Aorta (tissue), 5 donors: ENCODE results near the gene VAMP5. TPM values are rescaled to one million over a fixed set of nuclear protein-coding genes. Genes with fewer than 3 reads are reported as not detected.
A peak's percentile ranks its signal among the peaks of the same experiment; 100 is the strongest.
"Not testable (repeated sequence)": the region's sequence is repeated elsewhere in the genome, so short reads cannot be mapped to it uniquely, and the experiment has no call there.

Experiments
- ATAC-seq: fragments of 200-7000 bp; cut with Tn5 transposase; one replicate; pipeline ENCODE4 v1.9.1; 2022; ENCODE audit warnings: moderate library complexity; ENCODE audit not compliant: low FRiP score
- DNase-seq, 2 donors: peaks; one replicate each; pipeline ENCODE4 v3.0.0-alpha.2; 2020
- H3K27ac ChIP-seq, 2 donors: one replicate each; pipeline ENCODE4 v1.5.1; 2013; ENCODE audit warnings: low read length in 2 of 2, mild to moderate bottlenecking in 2 of 2, moderate library complexity in 2 of 2, control low read depth in 1 of 2, inconsistent platforms in 1 of 2, low read depth in 1 of 2
- H3K27me3 ChIP-seq, 2 donors: one replicate each; pipeline ENCODE4 v1.6.1; 2013; ENCODE audit warnings: control low read depth in 1 of 2, low read length in 1 of 2, mild to moderate bottlenecking in 1 of 2, moderate library complexity in 1 of 2; ENCODE audit not compliant: insufficient read depth in 2 of 2, control insufficient read depth in 1 of 2
- H3K36me3 ChIP-seq, 2 donors: one replicate each; pipeline ENCODE4 v1.6.1; 2013; ENCODE audit warnings: control low read depth in 1 of 2, low read length in 1 of 2, mild to moderate bottlenecking in 1 of 2; ENCODE audit not compliant: insufficient read depth in 2 of 2, control insufficient read depth in 1 of 2
- H3K4me1 ChIP-seq, 2 donors: one replicate each; pipeline ENCODE4 v1.6.1; 2013; ENCODE audit warnings: low read length in 2 of 2, control low read depth in 1 of 2, mild to moderate bottlenecking in 1 of 2, moderate library complexity in 1 of 2; ENCODE audit not compliant: insufficient read depth in 2 of 2, control insufficient read depth in 1 of 2
- H3K4me3 ChIP-seq, 2 donors: one replicate each; pipeline ENCODE4 v1.5.1; 2013; ENCODE audit warnings: low read length in 2 of 2, control low read depth in 1 of 2, mild to moderate bottlenecking in 1 of 2
- H3K9me3 ChIP-seq: one replicate; pipeline ENCODE4 v1.6.1; 2013; ENCODE audit warnings: mild to moderate bottlenecking, low read length; ENCODE audit not compliant: control insufficient read depth
- WGBS, 2 donors: extraction: QIAGEN DNeasy Blood & Tissue Kit; methylation state at CpG; one replicate each; pipeline ENCODE4 v1.1.7; 2013; 5-methylcytosine and 5-hydroxymethylcytosine counted together
- intact Hi-C, 2 donors: fragments of 100-400 bp; cut with DNase I; formaldehyde crosslinking; loops; one replicate each; pipeline versions ENCODE4 v1.14.2 to v1.15.0; 2022
- polyA plus RNA-seq, 2 donors: library from polyadenylated mRNA; stranded (reverse); fragments of 200-250 nt; gene quantifications; one replicate each; pipeline ENCODE4 v1.2.3, GENCODE V29; 2013
- total RNA-seq, 2 donors: library from RNA; stranded (reverse); fragmentation: NEBNext Ultra II Directional; extraction: Animal tissue kit (Norgen Biotek cat#: 25700); gene quantifications; one replicate each; pipeline ENCODE4 v1.2.1, GENCODE V29; 2021
- donor health status: healthy with polysubstance abuse.
- donor health status: Bipolar disorder and iron deficiency.
- donor health status: DM: no; HTN: no; CAD: no.
- donor health status: DM: no; HTN: no; CAD: no.
- donor health status: DM: yes; HTN: yes; CAD: no.

The VAMP5 gene
- total and polyA plus RNA-seq, 4 donors = 60.3 to 186 (median 132) TPM

DNA sequence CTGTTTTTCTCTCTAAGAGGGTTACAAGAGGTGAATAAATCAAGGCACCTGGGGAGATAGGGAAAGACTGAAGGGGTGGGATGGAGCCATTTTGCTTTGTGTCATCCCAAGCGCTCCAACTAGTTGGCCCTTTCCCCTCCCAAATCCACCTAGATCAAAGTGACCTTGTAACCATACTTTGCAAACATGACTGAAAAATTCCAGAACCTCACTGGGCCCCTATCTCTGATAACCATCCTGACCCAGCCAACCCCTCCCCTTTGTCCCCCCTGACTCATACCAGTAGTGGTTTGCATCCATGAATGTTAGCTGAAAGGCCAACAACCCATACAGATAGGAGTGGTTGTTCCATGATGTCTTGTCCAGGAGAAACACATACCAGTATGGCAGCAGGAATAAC is 26.1 kb upstream of the VAMP5 start:
- no peak overlapping the region for H3K27ac ChIP-seq
- H3K27me3 ChIP-seq = no peaks in the 10 kb centered on the region
- intact Hi-C loops = no loop called here
- H3K36me3 ChIP-seq = peaks cover 3 to 8% of the 10 kb centered on the region in 2 donors
- 100% methylated on average over 1 of the region's 1 CpG for WGBS, 2 donors
- ATAC-seq (no peak), DNase-seq (no peak)
- H3K4me3 ChIP-seq = no peak overlapping the region
- no peaks in the 10 kb centered on the region for H3K9me3 ChIP-seq
- no peaks in the 10 kb centered on the region for H3K4me1 ChIP-seq

DNA sequence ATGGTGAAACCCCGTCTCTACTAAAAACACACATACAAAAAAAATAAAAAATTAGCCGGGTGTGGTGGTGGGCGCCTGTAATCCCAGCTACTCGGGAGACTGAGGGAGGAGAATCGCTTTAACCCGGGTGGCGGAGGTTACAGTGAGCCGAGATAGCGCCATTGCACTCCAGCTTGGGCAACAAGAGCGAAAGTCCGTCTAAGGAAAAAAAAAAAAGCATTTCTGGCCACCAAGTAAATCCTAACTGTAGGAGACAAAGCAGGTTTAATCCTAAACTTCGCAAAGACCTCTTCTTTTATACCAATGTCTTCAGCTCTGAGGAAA is 23.9 kb upstream of the VAMP5 start:
- not testable (repeated sequence) for H3K4me1 ChIP-seq, DNase-seq, ATAC-seq, H3K27me3 ChIP-seq, H3K27ac ChIP-seq, H3K9me3 ChIP-seq, H3K36me3 ChIP-seq
- intact Hi-C loops = loop anchor here (5.0 kb wide), 2 partner anchors 42 to 57 kb away; partner anchors contain the start of genes TMEM150A (in 2 of the 2) and USP39 (in 1 of the 2)
- H3K4me3 ChIP-seq = peak overlapping the region in 1 of 2 donors; percentile 76
- 81 to 83% methylated on average over 12 of the region's 12 CpGs for WGBS, 2 donors

DNA sequence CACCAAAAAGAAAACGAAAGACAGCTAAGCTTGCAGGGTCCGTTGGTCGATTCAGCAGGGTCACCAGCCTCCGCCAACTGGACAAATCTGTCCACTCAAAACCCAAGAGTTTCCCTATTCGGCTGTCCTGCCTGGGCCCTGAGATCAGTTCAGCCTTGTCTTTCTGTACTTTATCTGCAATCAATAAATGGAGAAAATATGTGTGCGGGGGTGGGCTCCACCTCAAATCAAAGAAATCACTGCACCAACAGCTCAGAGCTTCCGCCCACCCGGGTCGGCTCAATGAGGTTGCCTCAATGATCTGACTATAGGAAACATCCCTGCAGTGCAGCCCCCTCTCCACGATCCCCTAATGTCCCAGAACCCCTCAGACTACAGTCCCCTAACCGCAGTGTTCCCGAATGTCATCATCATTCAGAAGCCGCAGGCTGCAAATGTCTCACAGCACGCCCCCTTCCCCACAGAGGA is 23.4 kb upstream of the VAMP5 start:
- intact Hi-C loops = loop anchor here (5.0 kb wide), 2 partner anchors 41 to 56 kb away; partner anchors contain the start of genes TMEM150A (in 2 of the 2) and USP39 (in 1 of the 2)
- Histone ChIP-seq H3K27me3 (no peaks in the 10 kb centered on the region), H3K4me1 (no peaks in the 10 kb centered on the region), H3K9me3 (no peaks in the 10 kb centered on the region), H3K36me3 (peaks cover 2 to 3% of the 10 kb centered on the region in 2 donors), H3K27ac (no peak overlapping the region), H3K4me3 (peak overlapping the region; percentile 63 to 76)
- DNase-seq (no peak), ATAC-seq (peak; percentile 54)
- WGBS, 2 donors = 1 to 3% methylated on average over 14 of the region's 14 CpGs

DNA sequence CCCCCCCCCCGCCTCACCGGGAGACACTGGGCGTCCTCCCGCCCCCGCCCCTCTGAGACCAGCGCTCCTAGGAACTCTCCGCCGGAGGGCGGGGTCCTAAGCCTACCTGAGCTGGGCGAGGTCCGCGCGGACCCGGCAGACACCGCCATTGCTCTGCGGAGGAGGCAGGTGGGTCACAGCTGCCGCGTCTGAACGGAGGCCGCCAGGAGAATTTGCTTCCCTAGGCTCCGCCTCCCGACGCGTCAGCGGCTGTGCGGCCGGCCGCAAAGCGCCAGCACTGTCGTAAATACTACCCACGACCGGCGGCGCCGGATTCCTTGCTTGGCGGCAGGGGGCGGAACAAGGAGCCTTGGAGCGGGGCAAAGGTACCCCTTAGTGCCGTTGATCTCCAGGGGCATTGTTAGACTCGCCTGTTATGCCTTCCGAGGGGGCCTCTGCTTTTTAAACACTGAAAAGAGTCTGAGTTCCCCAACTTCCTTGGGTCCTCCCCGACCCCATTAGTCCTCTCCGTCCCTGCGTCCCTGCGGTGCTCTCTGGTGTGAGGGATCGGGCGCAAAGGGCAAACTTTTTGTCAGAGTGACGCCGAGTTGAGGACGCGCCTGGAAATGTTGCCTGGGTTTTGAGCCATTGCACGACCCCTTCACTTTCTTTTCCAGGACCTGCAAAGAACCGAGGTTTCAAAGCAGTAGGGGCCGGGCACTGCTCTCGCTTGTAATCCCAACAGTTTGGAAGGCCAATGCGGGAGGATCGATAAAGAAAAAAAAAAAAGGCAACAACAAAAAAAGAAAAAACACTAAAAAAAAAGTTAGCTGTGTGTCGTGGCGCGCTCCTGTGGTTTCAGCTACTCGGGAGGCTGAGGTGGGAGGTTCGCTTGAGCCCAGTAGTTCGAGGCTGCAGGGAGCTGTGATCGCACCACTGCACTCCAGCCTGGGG is 22.7 kb upstream of the VAMP5 start, which contains the start of gene GGCX:
Gene GGCX, minus strand, starts transcription at position 214 of the 933 bp plus-strand sequence. Its CDS starts 65 bp downstream, at position 149.
- Histone ChIP-seq H3K36me3 (no peaks in the 10 kb centered on the region), H3K27me3 (no peaks in the 10 kb centered on the region), H3K9me3 (no peaks in the 10 kb centered on the region), H3K4me1 (no peaks in the 10 kb centered on the region), H3K4me3 (peak within 1 kb of the TSS; percentile 63 to 76), H3K27ac (peak within 1 kb of the TSS in 1 of 2 donors; percentile 39)
- ATAC-seq (peak; percentile 98), DNase-seq (peak; percentile 97 to 99)
- 2 to 3% methylated on average over 60 to 64 of the region's 64 CpGs for WGBS, 2 donors
- intact Hi-C loops = loop anchor here (5.0 kb wide), 2 partner anchors 41 to 56 kb away; partner anchors contain the start of genes TMEM150A (in 2 of the 2) and USP39 (in 1 of the 2)

DNA sequence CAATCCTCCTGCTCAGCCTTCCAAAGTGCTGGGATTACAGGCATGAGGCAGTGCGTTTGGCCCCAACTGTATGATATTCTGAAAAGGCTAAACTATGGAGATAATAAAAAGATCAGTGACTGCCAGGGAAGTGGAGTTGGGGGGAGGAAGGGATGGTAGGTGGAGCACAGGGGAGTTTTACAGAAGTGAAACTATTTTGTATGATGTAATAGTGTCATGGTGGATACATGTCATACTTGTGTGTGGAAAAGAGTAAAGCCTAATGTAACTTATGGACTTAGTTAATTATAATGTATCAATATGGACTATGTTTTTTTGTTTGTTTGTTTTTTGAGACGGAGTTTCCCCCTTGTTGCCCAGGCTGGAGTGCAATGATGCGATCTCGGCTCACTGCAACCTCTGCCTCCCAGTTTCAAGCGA is 20.1 kb upstream of the VAMP5 start:
- no peaks in the 10 kb centered on the region for H3K9me3 ChIP-seq
- DNase-seq = no peak
- H3K4me3 ChIP-seq = no peak overlapping the region
- no peaks in the 10 kb centered on the region for H3K36me3 ChIP-seq
- H3K27ac ChIP-seq = no peak overlapping the region
- 89 to 90% methylated on average over 5 of the region's 5 CpGs for WGBS, 2 donors
- intact Hi-C loops = loop anchor here (5.0 kb wide), 2 partner anchors 38 to 53 kb away; partner anchors contain the start of genes TMEM150A (in 2 of the 2) and USP39 (in 1 of the 2)
- H3K27me3 ChIP-seq = no peaks in the 10 kb centered on the region
- H3K4me1 ChIP-seq = no peaks in the 10 kb centered on the region
- no peak for ATAC-seq

DNA sequence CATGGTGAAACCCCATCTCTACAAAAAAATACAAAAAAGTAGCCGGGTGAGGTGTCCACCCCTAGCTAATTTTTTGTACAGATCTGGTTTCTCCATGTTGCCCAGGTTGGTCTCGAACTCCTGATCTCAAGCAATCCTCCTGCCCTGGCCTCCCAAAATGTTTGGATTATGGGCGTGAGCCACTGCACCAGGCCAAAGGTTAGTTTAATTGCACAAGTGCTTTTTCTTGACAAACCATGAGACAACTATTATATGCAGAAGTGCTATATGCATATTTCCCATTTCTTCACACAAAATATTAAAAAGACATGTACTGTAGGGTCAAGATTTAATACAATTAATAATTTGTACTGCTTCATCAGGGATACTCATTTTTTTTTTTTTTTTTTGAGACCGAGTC is 18.0 kb upstream of the VAMP5 start:
- Histone ChIP-seq H3K27me3 (no peaks in the 10 kb centered on the region), H3K4me3 (no peak overlapping the region), H3K27ac (no peak overlapping the region), H3K9me3 (no peaks in the 10 kb centered on the region), H3K4me1 (no peaks in the 10 kb centered on the region), H3K36me3 (no peaks in the 10 kb centered on the region)
- intact Hi-C loops = no loop called here
- DNase-seq (no peak), ATAC-seq (no peak)
- 74 to 86% methylated on average over 4 of the region's 4 CpGs for WGBS, 2 donors

DNA sequence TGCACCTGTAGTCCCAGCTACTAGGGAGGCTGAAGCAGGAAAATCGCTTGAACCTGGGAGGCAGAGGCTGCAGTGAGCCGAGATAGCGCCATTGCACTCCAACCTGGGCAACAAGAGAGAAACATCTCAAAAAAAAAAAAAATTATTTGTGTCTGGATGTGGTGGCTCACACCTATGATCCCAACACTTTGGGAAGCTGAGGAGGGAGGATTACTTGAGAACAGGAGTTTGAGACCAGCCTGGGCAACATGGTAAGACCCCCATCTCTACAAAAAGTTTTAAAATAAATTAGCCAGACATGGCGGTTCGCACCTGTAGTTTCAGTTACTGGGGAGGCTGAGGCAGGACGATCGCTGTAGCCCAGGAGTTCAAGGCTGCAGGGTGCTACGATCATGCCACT is 8.5 kb upstream of the VAMP5 start:
- Histone ChIP-seq H3K4me3 (no peak overlapping the region), H3K36me3 (no peaks in the 10 kb centered on the region), H3K27me3 (peaks cover 0 to 2% of the 10 kb centered on the region in 2 donors), H3K9me3 (no peaks in the 10 kb centered on the region), H3K4me1 (no peaks in the 10 kb centered on the region), H3K27ac (no peak overlapping the region)
- intact Hi-C loops = no loop called here
- no peak for ATAC-seq
- DNase-seq = no peak
- WGBS, 2 donors = 82 to 86% methylated on average over 8 of the region's 8 CpGs

DNA sequence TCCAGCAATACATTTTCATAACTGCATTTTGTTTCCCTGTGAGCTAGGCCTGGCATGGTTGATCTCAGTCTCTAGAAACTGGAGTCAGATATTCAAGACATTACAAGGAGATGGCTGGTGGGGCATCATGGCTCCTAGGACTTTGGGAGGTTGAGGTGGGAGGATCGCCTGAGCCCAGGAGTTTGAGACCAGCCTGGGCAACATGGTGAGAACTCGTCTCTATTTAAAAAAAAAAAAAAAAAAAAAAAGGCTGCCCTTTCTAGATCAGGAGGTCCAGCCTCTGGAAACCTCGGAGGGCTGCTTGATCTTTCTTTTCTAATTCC is 7.2 kb upstream of the VAMP5 start:
- intact Hi-C loops = no loop called here
- no peak for DNase-seq
- 78 to 80% methylated on average over 3 of the region's 3 CpGs for WGBS, 2 donors
- no peaks in the 10 kb centered on the region for H3K4me1 ChIP-seq
- no peaks in the 10 kb centered on the region for H3K27me3 ChIP-seq
- no peaks in the 10 kb centered on the region for H3K9me3 ChIP-seq
- ATAC-seq = no peak
- H3K27ac ChIP-seq = no peak overlapping the region
- no peaks in the 10 kb centered on the region for H3K36me3 ChIP-seq
- H3K4me3 ChIP-seq = no peak overlapping the region
